Trophoblast cell (in vitro differentiated cells and primary cell): ENCODE measurements around the gene SEC31A.
"Not testable (repeated sequence)": the region's sequence is repeated elsewhere in the genome, so short reads cannot be mapped to it uniquely, and the experiment has no call there.

Source experiments
- DNase-seq, 2 donors: peaks; one replicate each; pipeline ENCODE4 v3.0.0-alpha.2; 2016
- H2AFZ ChIP-seq: 2 replicates; pipeline ENCODE4 v1.6.1; 2013; ENCODE audit warnings: low read length, moderate library complexity, mild to moderate bottlenecking; ENCODE audit not compliant: insufficient read depth, poor library complexity
- H2AK5ac ChIP-seq: 2 replicates; pipeline ENCODE4 v1.6.1; 2013; ENCODE audit warnings: mild to moderate bottlenecking, low read length
- H2BK120ac ChIP-seq: 2 replicates; pipeline ENCODE4 v1.6.1; 2013; ENCODE audit warnings: low read length, mild to moderate bottlenecking, moderate library complexity; ENCODE audit not compliant: insufficient read depth, poor library complexity
- H2BK12ac ChIP-seq: 2 replicates; pipeline ENCODE4 v1.6.1; 2013; ENCODE audit warnings: mild to moderate bottlenecking, low read length, moderate library complexity
- H2BK5ac ChIP-seq: 2 replicates; pipeline ENCODE4 v1.6.1; 2013; ENCODE audit warnings: low read length, low read depth, moderate library complexity, mild to moderate bottlenecking; ENCODE audit not compliant: poor library complexity
- H3K14ac ChIP-seq: 2 replicates; pipeline ENCODE4 v1.6.1; 2013; ENCODE audit warnings: mild to moderate bottlenecking, low read length
- H3K18ac ChIP-seq: 2 replicates; pipeline ENCODE4 v1.6.1; 2013; ENCODE audit warnings: mild to moderate bottlenecking, low read length
- H3K23ac ChIP-seq: 2 replicates; pipeline ENCODE4 v1.6.1; 2013; ENCODE audit warnings: low read length
- H3K27ac ChIP-seq: 2 replicates; pipeline ENCODE4 v1.5.1; 2013; ENCODE audit warnings: low read depth, mild to moderate bottlenecking, inconsistent platforms, low read length, moderate library complexity
- H3K27me3 ChIP-seq: 2 replicates; pipeline ENCODE4 v1.6.1; 2013; ENCODE audit warnings: inconsistent platforms, mild to moderate bottlenecking, low read length, moderate library complexity; ENCODE audit not compliant: insufficient read depth
- H3K36me3 ChIP-seq, 2 experiments: 1 replicate in 1 of 2; 2 replicates in 1 of 2; pipeline ENCODE4 v1.6.1; 2013; ENCODE audit warnings: low read length in 2 of 2, mild to moderate bottlenecking in 2 of 2, moderate library complexity in 1 of 2; ENCODE audit not compliant: insufficient read depth in 2 of 2, control insufficient read depth in 1 of 2
- H3K4ac ChIP-seq: 2 replicates; pipeline ENCODE4 v1.6.1; 2013; ENCODE audit warnings: low read depth, mild to moderate bottlenecking, low read length, moderate library complexity
- H3K4me1 ChIP-seq, 2 experiments: 1 replicate in 1 of 2; 2 replicates in 1 of 2; pipeline ENCODE4 v1.6.1; 2013; ENCODE audit warnings: low read length in 2 of 2, mild to moderate bottlenecking in 2 of 2, moderate library complexity in 1 of 2; ENCODE audit not compliant: insufficient read depth in 2 of 2, control insufficient read depth in 1 of 2
- H3K4me2 ChIP-seq: 2 replicates; pipeline ENCODE4 v1.6.1; 2013; ENCODE audit warnings: inconsistent platforms, mild to moderate bottlenecking, low read length, moderate library complexity
- H3K4me3 ChIP-seq: 2 replicates; pipeline ENCODE4 v1.5.1; 2013; ENCODE audit warnings: mild to moderate bottlenecking, low read depth, low read length, inconsistent platforms
- H3K79me1 ChIP-seq: one replicate; pipeline ENCODE4 v1.6.1; 2013; ENCODE audit warnings: low read length
- H3K79me2 ChIP-seq: 2 replicates; pipeline ENCODE4 v1.6.1; 2013; ENCODE audit warnings: low read length, mild to moderate bottlenecking; ENCODE audit not compliant: control insufficient read depth, insufficient read depth, poor library complexity
- H3K9ac ChIP-seq: 2 replicates; pipeline ENCODE4 v1.6.1; 2013; ENCODE audit warnings: mild to moderate bottlenecking, low read length
- H3K9me3 ChIP-seq: 2 replicates; pipeline ENCODE4 v1.6.1; 2013; ENCODE audit warnings: low read depth, mild to moderate bottlenecking, control low read depth, inconsistent platforms, low read length; ENCODE audit not compliant: insufficient read depth
- H4K12ac ChIP-seq: 2 replicates; pipeline ENCODE4 v1.6.1; 2013; ENCODE audit warnings: low read depth, mild to moderate bottlenecking, low read length, moderate library complexity
- H4K8ac ChIP-seq: 2 replicates; pipeline ENCODE4 v1.6.1; 2013; ENCODE audit warnings: low read depth, mild to moderate bottlenecking, low read length, moderate library complexity
- H4K91ac ChIP-seq: one replicate; pipeline ENCODE4 v1.6.1; 2013; ENCODE audit warnings: low read depth, mild to moderate bottlenecking, low read length, moderate library complexity
- WGBS: extraction: QIAGEN DNeasy Blood & Tissue Kit; methylation state at CpG from one replicate; pipeline ENCODE4 v1.1.7; 2013; ENCODE audit warnings: missing lambda C conversion rate; ENCODE audit not compliant: insufficient read length, insufficient coverage; ENCODE audit errors: extremely low coverage; 5-methylcytosine and 5-hydroxymethylcytosine counted together

The SEC31A gene

GRCh38 chr4:82860487-82860886 is 30.5 kb downstream of the SEC31A start:
- not testable (repeated sequence) for H3K9ac ChIP-seq, H3K79me1 ChIP-seq, H3K27me3 ChIP-seq, H3K14ac ChIP-seq, H3K4ac ChIP-seq, H4K91ac ChIP-seq, H2BK120ac ChIP-seq, H2BK12ac ChIP-seq, H3K4me1 ChIP-seq, H3K4me2 ChIP-seq, DNase-seq, H4K8ac ChIP-seq, H3K9me3 ChIP-seq, H4K12ac ChIP-seq, H2AFZ ChIP-seq, H2AK5ac ChIP-seq, H2BK5ac ChIP-seq, H3K79me2 ChIP-seq, H3K27ac ChIP-seq, H3K4me3 ChIP-seq, H3K18ac ChIP-seq, H3K23ac ChIP-seq
- H3K36me3 ChIP-seq, result peaks cover 22% of the 10 kb centered on the region in 2 experiments
- WGBS, result no CpG with 5 or more reads among the region's 2 CpGs

- H2AK5ac ChIP-seq, result no peak overlapping the region
- H3K4me2 ChIP-seq, result no peak overlapping the region
- H3K18ac ChIP-seq, result no peak overlapping the region
- no peaks in the 10 kb centered on the region for H3K79me1 ChIP-seq
- no CpG with 5 or more reads among the region's 5 CpGs for WGBS
- no peak overlapping the region for H3K14ac ChIP-seq
- DNase-seq, result no peak
- H3K9me3 ChIP-seq, result no peaks in the 10 kb centered on the region
- no peak overlapping the region for H4K8ac ChIP-seq
- no peak overlapping the region for H4K91ac ChIP-seq
- no peak overlapping the region for H4K12ac ChIP-seq
- no peak overlapping the region for H3K4me3 ChIP-seq
- peaks cover 29 to 36% of the 10 kb centered on the region in 2 experiments for H3K36me3 ChIP-seq
- no peak overlapping the region for H3K9ac ChIP-seq
- no peaks in the 10 kb centered on the region for H3K27me3 ChIP-seq
- H2BK5ac ChIP-seq, result no peak overlapping the region
- H3K4me1 ChIP-seq, result no peaks in the 10 kb centered on the region
- H3K4ac ChIP-seq, result no peak overlapping the region
- H2BK12ac ChIP-seq, result no peak overlapping the region
- no peaks in the 10 kb centered on the region for H3K79me2 ChIP-seq
- H3K27ac ChIP-seq, result no peak overlapping the region
- H2BK120ac ChIP-seq, result no peak overlapping the region
- no peak overlapping the region for H3K23ac ChIP-seq
- H2AFZ ChIP-seq, result no peak overlapping the region
Measured at GRCh38 chr4:82852751-82853285, 38.1 kb downstream of the SEC31A start.

DNA sequence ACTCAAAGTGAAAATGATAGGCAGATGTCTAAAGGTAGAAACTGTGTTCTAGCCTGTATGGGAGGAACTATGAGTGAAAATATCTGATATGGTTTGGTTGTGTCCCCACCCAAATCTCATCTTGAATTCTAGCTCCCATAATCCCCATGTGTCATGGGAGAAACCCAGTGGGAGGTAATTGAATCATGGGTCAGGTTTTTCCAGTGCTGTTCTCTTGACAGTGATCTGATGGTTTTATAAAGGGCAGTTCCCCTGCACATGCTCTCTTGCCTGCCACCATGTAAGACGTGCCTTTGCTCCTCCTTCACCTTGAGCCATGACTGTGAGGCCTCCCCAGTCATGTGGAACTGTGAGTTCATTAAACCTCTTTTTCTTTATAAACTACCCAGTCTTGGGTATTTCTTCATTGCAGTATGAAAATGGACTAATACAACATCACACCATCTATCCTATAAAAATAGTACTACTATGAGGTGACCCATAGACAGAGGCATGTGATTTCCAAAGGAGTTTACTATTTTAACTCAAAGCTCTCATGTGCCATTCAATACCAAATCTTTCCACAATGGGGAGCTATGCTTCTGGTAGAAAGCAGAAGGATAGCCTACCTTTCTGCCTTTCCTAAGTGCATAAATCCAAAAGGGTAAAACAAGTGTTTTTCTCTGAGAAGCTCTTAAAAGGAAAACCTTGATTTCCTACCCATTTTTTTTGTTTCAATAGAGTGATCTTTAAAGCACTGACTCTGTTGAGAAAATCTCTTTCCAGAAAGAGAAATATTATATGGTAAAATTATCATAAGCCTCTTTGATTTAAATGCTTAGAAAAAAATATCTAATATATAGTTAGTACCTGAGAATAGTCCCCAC is 38.8 kb downstream of the SEC31A start:
- Histone ChIP-seq H3K79me1 (no peaks in the 10 kb centered on the region), H4K8ac (no peak overlapping the region), H2BK120ac (no peak overlapping the region), H2AFZ (no peak overlapping the region), H3K4me1 (no peaks in the 10 kb centered on the region), H3K4me3 (no peak overlapping the region), H3K14ac (no peak overlapping the region), H3K9me3 (no peaks in the 10 kb centered on the region), H3K4me2 (no peak overlapping the region), H2AK5ac (no peak overlapping the region), H3K27me3 (no peaks in the 10 kb centered on the region), H3K4ac (no peak overlapping the region), H2BK12ac (no peak overlapping the region), H3K23ac (no peak overlapping the region), H3K36me3 (peaks cover 31 to 37% of the 10 kb centered on the region in 2 experiments), H4K12ac (no peak overlapping the region), H3K9ac (no peak overlapping the region), H3K27ac (no peak overlapping the region), H3K79me2 (no peaks in the 10 kb centered on the region), H2BK5ac (no peak overlapping the region), H4K91ac (no peak overlapping the region), H3K18ac (no peak overlapping the region)
- DNase-seq, result peak in 1 of 2 donors; percentile 39
- WGBS, result no CpG with 5 or more reads among the region's 1 CpG

- WGBS, result no CpG with 5 or more reads among the region's 2 CpGs
- H3K4ac ChIP-seq, result no peak overlapping the region
- no peak for DNase-seq
- no peaks in the 10 kb centered on the region for H3K4me1 ChIP-seq
- no peak overlapping the region for H2AFZ ChIP-seq
- H3K9ac ChIP-seq, result no peak overlapping the region
- no peaks in the 10 kb centered on the region for H3K27me3 ChIP-seq
- no peaks in the 10 kb centered on the region for H3K79me1 ChIP-seq
- no peak overlapping the region for H3K27ac ChIP-seq
- H3K14ac ChIP-seq, result no peak overlapping the region
- H3K79me2 ChIP-seq, result no peaks in the 10 kb centered on the region
- H4K91ac ChIP-seq, result no peak overlapping the region
- no peak overlapping the region for H3K23ac ChIP-seq
- H2BK12ac ChIP-seq, result no peak overlapping the region
- no peak overlapping the region for H3K4me3 ChIP-seq
- no peak overlapping the region for H2BK5ac ChIP-seq
- no peak overlapping the region for H4K12ac ChIP-seq
- H3K36me3 ChIP-seq, result peaks cover 33 to 40% of the 10 kb centered on the region in 2 experiments
- no peak overlapping the region for H2AK5ac ChIP-seq
- no peak overlapping the region for H2BK120ac ChIP-seq
- no peak overlapping the region for H4K8ac ChIP-seq
- no peaks in the 10 kb centered on the region for H3K9me3 ChIP-seq
- H3K4me2 ChIP-seq, result no peak overlapping the region
- H3K18ac ChIP-seq, result no peak overlapping the region
Measured at GRCh38 chr4:82851318-82851717, 39.6 kb downstream of the SEC31A start.
